ENCODE data around the gene BDKRB2. TPM values are rescaled to one million over a fixed set of nuclear protein-coding genes. Genes with fewer than 3 reads are reported as not detected.

The BDKRB2 gene
- total RNA-seq, 1 experiment from 2014 or later, result 0.21 TPM

DNA sequence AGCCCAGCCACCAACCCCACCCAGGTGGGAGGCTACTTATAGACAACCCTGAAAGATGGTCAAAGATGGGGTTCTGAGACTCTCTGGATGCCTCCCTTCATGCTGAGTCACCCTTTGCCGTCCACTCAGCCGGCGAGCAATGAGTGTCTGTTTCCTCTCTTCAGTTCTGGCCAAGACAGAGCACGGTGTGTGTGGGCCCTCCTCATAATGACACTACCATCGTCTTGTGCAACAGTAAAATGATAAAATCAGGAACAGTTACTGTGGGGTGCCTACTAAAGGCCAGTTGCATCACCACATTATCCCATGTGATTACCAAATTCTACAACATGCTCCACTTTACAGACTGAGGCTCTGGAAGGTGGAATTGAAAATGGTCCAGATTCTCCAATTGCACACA, 44.4 kb downstream of the BDKRB2 start:
- H3K4me1 ChIP-seq (ENCODE audit: insufficient read depth, low read length, poor library complexity, severe bottlenecking), result no peaks in the 10 kb centered on the region
- no TSS peak for BruUV-seq (replicated peaks)
- ChIA-PET CTCF (no interaction called here), POLR2A (ENCODE audit: low non-redundant PET) (no interaction called here)
- H3K36me3 ChIP-seq (ENCODE audit: insufficient read depth, low read length, poor library complexity, severe bottlenecking), result no peaks in the 10 kb centered on the region
- intact Hi-C loops (cut with micrococcal nuclease; ENCODE audit: unreplicated experiment), result no loop called here
- no peak overlapping the region for H3K4me3 ChIP-seq (ENCODE audit: low read depth, low read length, poor library complexity, severe bottlenecking)
- no peak overlapping the region for H3K27ac ChIP-seq (ENCODE audit: low read depth, low read length, poor library complexity, severe bottlenecking)
- no peaks in the 10 kb centered on the region for H3K9me3 ChIP-seq (ENCODE audit: low read depth, low read length, poor library complexity, severe bottlenecking)
- no peak for TF ChIP-seq EZH2 (IDR thresholded peaks at IDR 0.05; ENCODE audit: borderline replicate concordance, low read depth, low read length, poor library complexity, severe bottlenecking)
- TF ChIP-seq, protein P1, sequence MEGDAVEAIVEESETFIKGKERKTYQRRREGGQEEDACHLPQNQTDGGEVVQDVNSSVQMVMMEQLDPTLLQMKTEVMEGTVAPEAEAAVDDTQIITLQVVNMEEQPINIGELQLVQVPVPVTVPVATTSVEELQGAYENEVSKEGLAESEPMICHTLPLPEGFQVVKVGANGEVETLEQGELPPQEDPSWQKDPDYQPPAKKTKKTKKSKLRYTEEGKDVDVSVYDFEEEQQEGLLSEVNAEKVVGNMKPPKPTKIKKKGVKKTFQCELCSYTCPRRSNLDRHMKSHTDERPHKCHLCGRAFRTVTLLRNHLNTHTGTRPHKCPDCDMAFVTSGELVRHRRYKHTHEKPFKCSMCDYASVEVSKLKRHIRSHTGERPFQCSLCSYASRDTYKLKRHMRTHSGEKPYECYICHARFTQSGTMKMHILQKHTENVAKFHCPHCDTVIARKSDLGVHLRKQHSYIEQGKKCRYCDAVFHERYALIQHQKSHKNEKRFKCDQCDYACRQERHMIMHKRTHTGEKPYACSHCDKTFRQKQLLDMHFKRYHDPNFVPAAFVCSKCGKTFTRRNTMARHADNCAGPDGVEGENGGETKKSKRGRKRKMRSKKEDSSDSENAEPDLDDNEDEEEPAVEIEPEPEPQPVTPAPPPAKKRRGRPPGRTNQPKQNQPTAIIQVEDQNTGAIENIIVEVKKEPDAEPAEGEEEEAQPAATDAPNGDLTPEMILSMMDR (conservative IDR thresholded peaks at IDR 0.05; ENCODE audit: low read depth, low read length), result no peak
- no peak for DNase-seq (ENCODE audit: low spot score)
- H3K27me3 ChIP-seq (replicated peaks; ENCODE audit: insufficient read depth, low read depth, low read length, poor library complexity), result no peaks in the 10 kb centered on the region

- Histone ChIP-seq H3K27me3 (replicated peaks; ENCODE audit: insufficient read depth, low read depth, low read length, poor library complexity) (no peaks in the 10 kb centered on the region), H3K27ac (ENCODE audit: low read depth, low read length, poor library complexity, severe bottlenecking) (no peak overlapping the region), H3K9me3 (ENCODE audit: low read depth, low read length, poor library complexity, severe bottlenecking) (no peaks in the 10 kb centered on the region), H3K4me1 (ENCODE audit: insufficient read depth, low read length, poor library complexity, severe bottlenecking) (no peaks in the 10 kb centered on the region), H3K4me3 (ENCODE audit: low read depth, low read length, poor library complexity, severe bottlenecking) (no peak overlapping the region), H3K36me3 (ENCODE audit: insufficient read depth, low read length, poor library complexity, severe bottlenecking) (no peaks in the 10 kb centered on the region)
- intact Hi-C loops (cut with micrococcal nuclease; ENCODE audit: unreplicated experiment), result no loop called here
- no peak for TF ChIP-seq EZH2 (IDR thresholded peaks at IDR 0.05; ENCODE audit: borderline replicate concordance, low read depth, low read length, poor library complexity, severe bottlenecking)
- TF ChIP-seq, protein P1 (conservative IDR thresholded peaks at IDR 0.05; ENCODE audit: low read depth, low read length), result no peak
- no TSS peak for BruUV-seq (replicated peaks)
- ChIA-PET POLR2A (ENCODE audit: low non-redundant PET) (no interaction called here), CTCF (no interaction called here)
- no peak for DNase-seq (ENCODE audit: low spot score)
These were observed 45.8 kb downstream of the BDKRB2 start for GRCh38 chr14:96250485-96250884.

GRCh38 chr14:96251656-96252155, 47.1 kb downstream of the BDKRB2 start:
- Histone ChIP-seq H3K36me3 (ENCODE audit: insufficient read depth, low read length, poor library complexity, severe bottlenecking) (no peaks in the 10 kb centered on the region), H3K4me1 (ENCODE audit: insufficient read depth, low read length, poor library complexity, severe bottlenecking) (no peaks in the 10 kb centered on the region), H3K27me3 (replicated peaks; ENCODE audit: insufficient read depth, low read depth, low read length, poor library complexity) (peaks cover 5% of the 10 kb centered on the region), H3K4me3 (ENCODE audit: low read depth, low read length, poor library complexity, severe bottlenecking) (no peak overlapping the region), H3K9me3 (ENCODE audit: low read depth, low read length, poor library complexity, severe bottlenecking) (no peaks in the 10 kb centered on the region), H3K27ac (ENCODE audit: low read depth, low read length, poor library complexity, severe bottlenecking) (no peak overlapping the region)
- ChIA-PET POLR2A (ENCODE audit: low non-redundant PET) (no interaction called here), CTCF (no interaction called here)
- no TSS peak for BruUV-seq (replicated peaks)
- TF ChIP-seq EZH2 (IDR thresholded peaks at IDR 0.05; ENCODE audit: borderline replicate concordance, low read depth, low read length, poor library complexity, severe bottlenecking), result no peak
- TF ChIP-seq, protein P1 (conservative IDR thresholded peaks at IDR 0.05; ENCODE audit: low read depth, low read length), result no peak
- no peak for DNase-seq (ENCODE audit: low spot score)
- intact Hi-C loops (cut with micrococcal nuclease; ENCODE audit: unreplicated experiment), result no loop called here

Measured in A673 (cell line).